Gastrocnemius medialis (tissue), 4 donors: ENCODE results near the gene HABP2.

Experiments
- POLR2A ChIP-seq, 2 donors: fragments of 450-650 bp; IDR thresholded peaks; one replicate each; pipeline ENCODE4 v1.6.1; 2017; ENCODE audit warnings: antibody characterized with exemption in 2 of 2, mild to moderate bottlenecking in 2 of 2, moderate library complexity in 2 of 2
- TF ChIP-seq, protein P1 (sequence below), 5 experiments: fragments of 450-650 bp in 3 of 5; fragments of 200-600 bp in 2 of 5; sonication (generic) in 2 of 5; IDR thresholded peaks in 4 of 5; conservative IDR thresholded peaks in 1 of 5; 1 replicate in 4 of 5; 2 replicates in 1 of 5; pipeline ENCODE4 v1.5.1; 2016 to 2019; ENCODE audit warnings: antibody characterized with exemption in 5 of 5, mild to moderate bottlenecking in 3 of 5, moderate library complexity in 3 of 5

DNA sequence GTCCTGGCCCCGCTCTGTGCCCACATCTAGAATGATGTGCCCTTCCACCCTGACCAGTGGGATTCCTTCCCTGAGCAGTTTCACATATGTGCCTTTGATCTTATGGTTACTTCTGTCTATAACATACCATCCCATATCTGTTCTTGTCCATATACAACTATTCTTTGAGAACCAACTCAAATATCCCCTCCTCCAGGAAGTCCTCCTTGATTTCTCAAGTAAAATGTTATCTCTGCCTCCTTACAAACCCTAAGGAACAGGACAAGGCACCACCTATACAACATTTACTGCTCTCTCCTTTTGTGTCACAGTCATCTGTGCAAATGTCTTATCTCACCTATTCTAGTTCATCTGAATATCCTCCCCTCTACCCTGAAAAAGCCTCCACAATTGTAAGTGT lies 28.2 kb downstream of the HABP2 start:
- no peak for TF ChIP-seq POLR2A (IDR thresholded peaks at IDR 0.05)
- TF ChIP-seq, protein P1, sequence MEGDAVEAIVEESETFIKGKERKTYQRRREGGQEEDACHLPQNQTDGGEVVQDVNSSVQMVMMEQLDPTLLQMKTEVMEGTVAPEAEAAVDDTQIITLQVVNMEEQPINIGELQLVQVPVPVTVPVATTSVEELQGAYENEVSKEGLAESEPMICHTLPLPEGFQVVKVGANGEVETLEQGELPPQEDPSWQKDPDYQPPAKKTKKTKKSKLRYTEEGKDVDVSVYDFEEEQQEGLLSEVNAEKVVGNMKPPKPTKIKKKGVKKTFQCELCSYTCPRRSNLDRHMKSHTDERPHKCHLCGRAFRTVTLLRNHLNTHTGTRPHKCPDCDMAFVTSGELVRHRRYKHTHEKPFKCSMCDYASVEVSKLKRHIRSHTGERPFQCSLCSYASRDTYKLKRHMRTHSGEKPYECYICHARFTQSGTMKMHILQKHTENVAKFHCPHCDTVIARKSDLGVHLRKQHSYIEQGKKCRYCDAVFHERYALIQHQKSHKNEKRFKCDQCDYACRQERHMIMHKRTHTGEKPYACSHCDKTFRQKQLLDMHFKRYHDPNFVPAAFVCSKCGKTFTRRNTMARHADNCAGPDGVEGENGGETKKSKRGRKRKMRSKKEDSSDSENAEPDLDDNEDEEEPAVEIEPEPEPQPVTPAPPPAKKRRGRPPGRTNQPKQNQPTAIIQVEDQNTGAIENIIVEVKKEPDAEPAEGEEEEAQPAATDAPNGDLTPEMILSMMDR (IDR thresholded peaks at IDR 0.05 in 4 of 5, conservative IDR thresholded peaks at IDR 0.05 in 1 of 5): no peak
